Stomach (tissue), 4 donors: Measurements from ENCODE around the gene GLYATL1.

Experiments used
- CTCF ChIP-seq, 7 experiments: fragments of 450-650 bp in 4 of 7; fragments of 200-600 bp in 3 of 7; sonication (generic) in 3 of 7; IDR thresholded peaks; one replicate each; pipeline ENCODE4 v1.5.1; 2016 to 2019; ENCODE audit warnings: antibody characterized with exemption in 7 of 7, control low read depth in 2 of 7, mild to moderate bottlenecking in 1 of 7
- EP300 ChIP-seq: sonication (generic); formaldehyde crosslinking; IDR thresholded peaks from one replicate; pipeline ENCODE4 v1.6.1; 2017; ENCODE audit warnings: antibody characterized with exemption
- POLR2A ChIP-seq, 4 donors: fragments of 450-650 bp; IDR thresholded peaks; one replicate each; pipeline ENCODE4 v1.6.1; 2016; ENCODE audit warnings: antibody characterized with exemption in 4 of 4, control low read depth in 2 of 4, mild to moderate bottlenecking in 1 of 4, moderate library complexity in 1 of 4
- POLR2AphosphoS5 ChIP-seq, 3 donors: sonication (generic); formaldehyde crosslinking; IDR thresholded peaks; one replicate each; pipeline ENCODE4 v1.6.1; 2016; ENCODE audit warnings: antibody characterized with exemption in 3 of 3

- TF ChIP-seq CTCF (IDR thresholded peaks at IDR 0.05) (no peak), POLR2AphosphoS5 (IDR thresholded peaks at IDR 0.05) (no peak), POLR2A (IDR thresholded peaks at IDR 0.05) (no peak), EP300 (no peak)
Measured at GRCh38 chr11:58893899-58894298, 45.4 kb upstream of the GLYATL1 start.
